ENCODE data around the gene NHP2.

Gene NHP2

GRCh38 chr5:178182158-178182876 is 28.6 kb upstream of the NHP2 start:
- DNase-seq, result no peak
- H3K27ac ChIP-seq, result no peak overlapping the region

DNA sequence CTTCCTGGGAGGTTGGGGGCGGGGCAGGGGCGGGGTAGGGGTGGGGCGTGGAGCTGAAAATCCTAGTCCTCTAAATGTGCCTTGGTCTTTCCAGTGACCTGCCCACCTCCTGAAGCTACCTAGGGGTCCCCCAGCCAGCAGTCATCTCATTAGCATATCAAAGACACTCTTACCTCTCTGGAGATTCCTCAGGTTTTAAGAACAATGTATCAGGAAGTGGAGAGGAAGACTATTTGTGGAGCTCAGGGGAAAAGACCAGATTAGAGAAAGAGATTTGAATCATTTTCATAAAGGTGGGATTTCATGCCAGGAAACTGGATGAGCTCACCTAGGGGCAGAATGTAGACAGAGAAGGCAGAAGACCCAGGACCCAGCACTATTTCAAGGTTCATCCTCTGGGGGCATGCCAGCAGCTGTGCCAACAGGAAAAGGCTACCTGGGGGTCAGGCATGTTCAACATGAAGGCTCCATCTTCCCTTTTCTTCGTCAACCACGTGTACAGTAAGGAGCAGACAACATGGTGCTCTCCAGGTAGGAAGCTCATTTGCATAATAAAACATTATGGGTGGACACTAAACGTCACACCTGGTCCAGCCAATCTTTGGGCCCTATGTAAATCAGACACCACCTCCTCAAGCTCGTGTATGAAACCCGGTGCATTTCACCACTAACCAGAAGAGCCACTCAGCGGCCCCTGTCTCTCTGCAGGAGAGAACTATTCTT is 26.6 kb upstream of the NHP2 start:
- DNase-seq, result no peak
- Histone ChIP-seq H3K36me3 (no peaks in the 10 kb centered on the region), H3K4me3 (ENCODE audit: low read depth, low read length) (no peak overlapping the region), H3K9me3 (ENCODE audit: severe bottlenecking) (no peaks in the 10 kb centered on the region), H3K27ac (no peak overlapping the region), H3K27me3 (ENCODE audit: insufficient read depth, low read depth, severe bottlenecking) (no peaks in the 10 kb centered on the region)
- TF ChIP-seq, protein P1, sequence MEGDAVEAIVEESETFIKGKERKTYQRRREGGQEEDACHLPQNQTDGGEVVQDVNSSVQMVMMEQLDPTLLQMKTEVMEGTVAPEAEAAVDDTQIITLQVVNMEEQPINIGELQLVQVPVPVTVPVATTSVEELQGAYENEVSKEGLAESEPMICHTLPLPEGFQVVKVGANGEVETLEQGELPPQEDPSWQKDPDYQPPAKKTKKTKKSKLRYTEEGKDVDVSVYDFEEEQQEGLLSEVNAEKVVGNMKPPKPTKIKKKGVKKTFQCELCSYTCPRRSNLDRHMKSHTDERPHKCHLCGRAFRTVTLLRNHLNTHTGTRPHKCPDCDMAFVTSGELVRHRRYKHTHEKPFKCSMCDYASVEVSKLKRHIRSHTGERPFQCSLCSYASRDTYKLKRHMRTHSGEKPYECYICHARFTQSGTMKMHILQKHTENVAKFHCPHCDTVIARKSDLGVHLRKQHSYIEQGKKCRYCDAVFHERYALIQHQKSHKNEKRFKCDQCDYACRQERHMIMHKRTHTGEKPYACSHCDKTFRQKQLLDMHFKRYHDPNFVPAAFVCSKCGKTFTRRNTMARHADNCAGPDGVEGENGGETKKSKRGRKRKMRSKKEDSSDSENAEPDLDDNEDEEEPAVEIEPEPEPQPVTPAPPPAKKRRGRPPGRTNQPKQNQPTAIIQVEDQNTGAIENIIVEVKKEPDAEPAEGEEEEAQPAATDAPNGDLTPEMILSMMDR (IDR thresholded peaks at IDR 0.05; ENCODE audit: low read depth, low read length), result no peak

More at GRCh38 chr5:178182158-178182876, 28.6 kb upstream of the NHP2 start:
- H3K9me3 ChIP-seq (ENCODE audit: severe bottlenecking), result no peaks in the 10 kb centered on the region
- no peaks in the 10 kb centered on the region for H3K27me3 ChIP-seq (ENCODE audit: insufficient read depth, low read depth, severe bottlenecking)
- no peak overlapping the region for H3K4me3 ChIP-seq (ENCODE audit: low read depth, low read length)
- H3K36me3 ChIP-seq, result no peaks in the 10 kb centered on the region
- TF ChIP-seq, protein P1 (IDR thresholded peaks at IDR 0.05; ENCODE audit: low read depth, low read length), result no peak

- Histone ChIP-seq H3K4me3 (ENCODE audit: low read depth, low read length) (no peak overlapping the region), H3K27ac (no peak overlapping the region), H3K9me3 (ENCODE audit: severe bottlenecking) (no peaks in the 10 kb centered on the region), H3K36me3 (no peaks in the 10 kb centered on the region), H3K27me3 (ENCODE audit: insufficient read depth, low read depth, severe bottlenecking) (no peaks in the 10 kb centered on the region)
- TF ChIP-seq, protein P1 (IDR thresholded peaks at IDR 0.05; ENCODE audit: low read depth, low read length), result no peak
- DNase-seq, result no peak
Measured at GRCh38 chr5:178177569-178177968, 23.9 kb upstream of the NHP2 start.

GRCh38 chr5:178176791-178177190 is 23.1 kb upstream of the NHP2 start:
- no peak for DNase-seq

DNA sequence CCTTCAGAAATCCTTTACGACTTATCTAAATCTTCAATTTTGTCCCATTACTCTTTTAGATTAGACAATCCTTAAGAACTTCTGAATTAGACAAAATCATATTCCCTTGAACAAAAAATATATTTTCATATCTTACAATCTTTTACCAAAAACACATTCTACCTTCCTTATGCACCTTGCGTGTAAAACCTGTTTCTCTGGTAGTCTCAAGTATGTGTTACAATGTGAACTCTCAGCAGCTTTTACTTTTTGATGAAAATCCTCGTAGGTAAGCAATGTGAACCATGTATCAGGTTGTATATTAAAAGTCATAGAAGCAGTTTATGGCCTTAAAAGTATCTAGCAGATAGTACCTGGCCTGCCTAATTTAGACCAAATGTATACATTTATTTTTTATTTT is 20.8 kb upstream of the NHP2 start:
- Histone ChIP-seq H3K27me3 (ENCODE audit: insufficient read depth, low read depth, severe bottlenecking) (no peaks in the 10 kb centered on the region), H3K9me3 (ENCODE audit: severe bottlenecking) (no peaks in the 10 kb centered on the region), H3K4me3 (ENCODE audit: low read depth, low read length) (no peak overlapping the region), H3K27ac (no peak overlapping the region), H3K36me3 (no peaks in the 10 kb centered on the region)
- DNase-seq, result no peak
- TF ChIP-seq, protein P1 (IDR thresholded peaks at IDR 0.05; ENCODE audit: low read depth, low read length), result no peak

More at GRCh38 chr5:178176791-178177190, 23.1 kb upstream of the NHP2 start:
- TF ChIP-seq, protein P1 (IDR thresholded peaks at IDR 0.05; ENCODE audit: low read depth, low read length), result no peak
- H3K9me3 ChIP-seq (ENCODE audit: severe bottlenecking), result no peaks in the 10 kb centered on the region
- H3K27ac ChIP-seq, result no peak overlapping the region
- H3K36me3 ChIP-seq, result no peaks in the 10 kb centered on the region
- no peak overlapping the region for H3K4me3 ChIP-seq (ENCODE audit: low read depth, low read length)
- no peaks in the 10 kb centered on the region for H3K27me3 ChIP-seq (ENCODE audit: insufficient read depth, low read depth, severe bottlenecking)

Measured in WERI-Rb-1 (cell line).